Measurements from ENCODE around the gene ARHGEF28.

Gene ARHGEF28

GRCh38 chr5:73944581-73944980 is 318.6 kb downstream of the ARHGEF28 start:
- DNase-seq = no peak

DNA sequence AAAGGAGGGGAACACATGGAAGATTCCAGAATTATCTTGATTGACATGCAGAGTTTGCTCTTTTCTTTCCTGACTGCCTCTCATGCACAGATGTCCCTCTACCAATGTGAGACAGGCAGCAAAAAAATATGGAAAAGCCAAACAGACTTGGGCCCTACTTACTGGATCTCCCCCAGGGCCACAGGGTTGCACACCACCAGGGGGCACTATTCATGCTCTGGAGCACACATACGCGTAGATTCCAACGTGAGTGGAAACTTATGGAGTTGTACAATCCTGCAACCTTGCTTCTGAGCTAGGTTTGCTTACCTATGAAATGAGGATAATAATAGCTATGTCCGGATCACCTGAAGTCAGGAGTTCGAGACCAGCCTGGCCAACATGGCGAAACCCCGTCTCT is 319.5 kb downstream of the ARHGEF28 start:
- no peak for DNase-seq

GRCh38 chr5:73946278-73946677 is 320.3 kb downstream of the ARHGEF28 start:
- no peak for DNase-seq

GRCh38 chr5:73946919-73947602 is 321.1 kb downstream of the ARHGEF28 start:
- DNase-seq = peak in 2 of 3 experiments; percentile 18 to 71

DNA sequence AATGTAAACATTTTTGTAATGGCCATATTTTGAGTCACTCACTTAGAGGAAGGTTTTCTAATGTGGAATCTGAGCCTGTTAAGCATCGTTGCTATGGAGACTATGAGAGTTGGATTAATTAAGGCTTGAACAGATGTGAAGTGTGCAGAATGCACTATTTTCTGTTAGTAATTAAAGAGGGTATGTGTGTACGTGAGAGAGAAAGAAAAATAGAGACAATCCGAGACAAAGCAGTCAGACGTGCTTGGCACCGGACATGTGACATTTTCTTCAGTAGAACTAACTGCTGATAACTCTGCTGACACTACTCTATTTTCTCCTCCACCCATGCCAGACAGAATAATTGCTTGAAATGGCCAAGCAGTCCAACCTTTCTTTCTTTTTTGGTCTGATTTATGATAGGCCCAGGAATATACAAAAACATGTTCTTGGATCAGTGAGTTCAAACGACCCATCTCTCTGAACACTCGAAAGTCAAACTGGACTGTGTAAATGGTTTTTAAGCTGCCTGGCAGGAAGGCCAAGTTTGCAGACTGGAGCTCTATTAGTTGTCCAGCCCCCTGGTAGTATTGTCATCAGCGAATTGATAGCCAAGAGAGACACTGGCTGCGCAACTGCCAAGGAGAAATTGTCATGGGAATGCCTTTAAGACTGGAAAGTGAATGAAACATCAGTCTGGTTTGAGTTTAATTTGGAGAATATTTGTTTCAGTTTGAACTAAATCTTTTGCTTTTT is 322.1 kb downstream of the ARHGEF28 start:
- DNase-seq = peak in 2 of 3 experiments; percentile 27 to 78

GRCh38 chr5:73948720-73949119 is 322.7 kb downstream of the ARHGEF28 start:
- DNase-seq = no peak

DNA sequence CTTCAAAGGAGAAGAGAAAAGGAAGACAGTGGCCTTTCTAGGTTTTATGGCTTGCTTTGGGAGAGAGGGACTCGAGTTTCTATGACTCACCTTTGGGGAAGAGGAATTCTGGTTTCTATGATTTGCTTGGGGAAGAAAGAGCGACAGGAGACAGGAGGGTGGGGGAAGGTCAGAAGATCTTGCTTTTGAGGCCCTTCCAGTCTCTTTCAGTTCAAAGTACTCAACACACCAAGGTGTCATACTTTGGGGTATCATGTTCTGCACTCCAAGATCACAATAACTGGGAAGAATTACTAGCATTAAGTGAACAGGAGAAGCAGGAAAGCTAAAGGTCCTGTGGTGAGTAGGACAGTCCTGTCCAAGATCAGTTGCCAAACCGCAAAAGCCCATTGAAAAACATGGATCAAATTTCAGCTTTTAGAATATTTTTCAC is 324.5 kb downstream of the ARHGEF28 start:
- no peak for DNase-seq

DNA sequence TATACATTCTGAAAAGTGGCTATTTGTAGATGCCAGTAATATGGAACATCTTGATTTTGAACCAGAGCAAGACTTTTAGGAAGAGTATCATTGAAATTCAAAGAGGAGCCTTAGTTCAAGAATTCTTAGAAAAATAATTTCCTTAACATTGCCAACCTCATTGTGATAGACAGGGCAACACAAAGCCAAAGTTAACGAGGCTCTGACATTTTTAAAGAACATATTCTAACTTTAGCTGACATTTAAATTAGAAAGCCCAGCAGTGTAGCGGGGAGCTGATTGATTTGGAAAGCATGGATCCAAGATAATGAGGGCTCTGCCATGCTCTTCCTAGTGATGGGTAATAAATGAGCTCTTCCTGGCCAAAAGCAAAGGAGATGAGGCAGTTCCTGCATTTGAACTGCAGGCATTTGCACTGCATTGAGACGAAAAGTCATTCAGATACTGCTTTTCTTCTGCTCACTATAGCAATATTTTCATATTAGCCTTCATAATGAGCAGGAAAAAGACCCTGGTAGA is 325.0 kb downstream of the ARHGEF28 start:
- no peak for DNase-seq

- DNase-seq = no peak
Measured at GRCh38 chr5:73952872-73953271, 326.9 kb downstream of the ARHGEF28 start.

GRCh38 chr5:73954381-73954780 is 328.4 kb downstream of the ARHGEF28 start:
- no peak for DNase-seq

DNA sequence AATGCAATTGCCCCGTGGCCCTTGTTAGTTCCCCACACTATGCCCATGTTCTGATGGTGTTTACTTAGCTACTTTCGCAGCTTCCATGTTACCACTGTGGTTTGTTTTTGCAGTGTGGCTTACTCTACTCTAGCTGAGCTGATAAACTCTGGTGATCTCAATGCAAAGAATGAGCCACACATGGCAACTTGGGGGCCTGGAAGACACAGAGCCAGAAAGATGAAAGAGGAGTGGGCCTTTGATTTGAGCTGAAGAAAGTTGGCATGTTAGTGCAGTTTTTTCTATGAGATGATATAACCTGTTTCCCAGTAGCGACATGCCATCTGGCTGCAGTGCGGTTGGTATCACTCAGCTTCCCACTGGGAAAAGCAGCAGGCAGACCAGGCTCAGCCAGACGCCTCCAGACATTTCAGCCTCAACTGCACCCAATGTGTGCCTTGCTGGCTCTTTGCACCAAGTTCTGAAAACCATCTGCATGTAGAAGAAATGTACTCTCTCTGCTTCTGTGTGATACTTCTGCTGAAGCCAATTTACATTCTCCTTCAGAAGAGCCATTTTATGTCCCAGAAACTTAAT is 329.4 kb downstream of the ARHGEF28 start:
- DNase-seq = no peak

GRCh38 chr5:73957397-73958001 is 331.5 kb downstream of the ARHGEF28 start:
- no peak for DNase-seq

GRCh38 chr5:73958037-73958436 is 332.0 kb downstream of the ARHGEF28 start:
- DNase-seq = no peak

DNA sequence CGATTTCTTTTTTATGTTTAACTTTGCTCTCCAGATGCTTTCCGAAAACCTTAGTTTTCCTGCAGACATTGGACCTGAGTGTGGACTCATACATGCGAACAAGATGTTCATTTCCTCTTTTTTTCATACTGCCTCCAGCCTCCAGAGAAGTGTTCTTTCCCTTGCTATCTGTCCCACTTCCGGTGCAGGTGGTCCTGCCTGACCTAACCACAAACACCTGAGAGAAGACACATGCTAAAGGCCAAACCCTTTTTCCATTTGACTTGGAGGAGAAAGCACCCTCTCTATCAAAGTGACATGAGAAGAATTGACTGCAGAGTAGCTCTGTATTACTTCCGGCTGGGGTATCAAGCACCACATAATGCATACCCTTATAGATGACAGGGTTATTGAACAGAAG is 334.0 kb downstream of the ARHGEF28 start:
- DNase-seq = no peak

DNA sequence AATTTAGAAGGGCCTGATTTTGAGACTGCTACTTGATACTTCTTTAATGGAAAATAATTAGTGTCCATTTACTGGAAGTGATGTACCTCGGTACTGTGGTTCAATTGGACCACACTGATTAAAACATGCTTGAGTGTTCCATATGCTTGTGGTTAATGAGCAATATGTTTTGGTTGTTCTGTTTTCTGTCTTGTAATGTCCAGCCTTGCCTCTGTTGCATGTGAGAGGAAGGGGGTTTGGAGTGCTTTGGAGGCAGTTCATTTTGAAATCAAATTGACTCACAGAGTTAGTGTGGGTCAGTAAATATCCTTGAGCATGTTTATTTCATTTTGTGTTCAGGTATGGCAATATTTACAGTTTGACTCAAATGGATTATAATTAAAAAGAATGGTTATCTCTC is 334.4 kb downstream of the ARHGEF28 start:
- DNase-seq = no peak

DNA sequence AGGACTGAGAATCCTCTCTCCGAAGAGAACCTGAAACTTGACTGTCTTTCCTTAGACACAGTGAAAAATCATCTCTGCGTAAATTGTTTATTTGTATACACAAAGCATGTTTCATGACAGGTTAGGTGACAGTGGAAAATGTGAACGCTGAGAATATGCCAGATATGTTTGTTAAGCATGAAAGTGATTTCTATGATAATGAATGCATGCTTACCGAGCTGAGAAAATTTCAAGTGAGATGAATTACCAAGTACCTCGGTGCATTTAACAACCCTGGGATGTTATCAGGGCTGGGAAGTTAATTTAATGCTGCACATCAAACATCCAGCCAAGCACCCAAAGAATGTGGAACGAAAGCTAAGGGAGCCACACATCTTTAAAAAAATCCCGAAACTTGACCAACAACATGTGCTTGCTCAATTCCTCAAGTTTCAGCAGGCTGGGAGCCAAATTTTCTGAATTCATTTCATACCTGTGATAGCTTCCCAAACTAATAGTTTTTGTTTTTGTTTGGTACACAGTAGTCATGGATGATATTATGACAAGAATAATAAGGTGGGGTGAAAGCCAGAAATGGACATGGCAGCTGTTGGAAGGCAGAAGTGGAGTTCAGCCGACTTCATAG is 336.9 kb downstream of the ARHGEF28 start:
- DNase-seq = no peak

GRCh38 chr5:73964352-73964865 is 338.4 kb downstream of the ARHGEF28 start:
- no peak for DNase-seq

GRCh38 chr5:73966451-73966850 is 340.5 kb downstream of the ARHGEF28 start:
- peak in 2 of 3 experiments; percentile 31 to 75 for DNase-seq

GRCh38 chr5:73967347-73967746 is 341.4 kb downstream of the ARHGEF28 start:
- DNase-seq = no peak

- DNase-seq = no peak
Measured at GRCh38 chr5:73968246-73968645, 342.2 kb downstream of the ARHGEF28 start.

GRCh38 chr5:73968729-73969128 is 342.7 kb downstream of the ARHGEF28 start:
- no peak for DNase-seq

DNA sequence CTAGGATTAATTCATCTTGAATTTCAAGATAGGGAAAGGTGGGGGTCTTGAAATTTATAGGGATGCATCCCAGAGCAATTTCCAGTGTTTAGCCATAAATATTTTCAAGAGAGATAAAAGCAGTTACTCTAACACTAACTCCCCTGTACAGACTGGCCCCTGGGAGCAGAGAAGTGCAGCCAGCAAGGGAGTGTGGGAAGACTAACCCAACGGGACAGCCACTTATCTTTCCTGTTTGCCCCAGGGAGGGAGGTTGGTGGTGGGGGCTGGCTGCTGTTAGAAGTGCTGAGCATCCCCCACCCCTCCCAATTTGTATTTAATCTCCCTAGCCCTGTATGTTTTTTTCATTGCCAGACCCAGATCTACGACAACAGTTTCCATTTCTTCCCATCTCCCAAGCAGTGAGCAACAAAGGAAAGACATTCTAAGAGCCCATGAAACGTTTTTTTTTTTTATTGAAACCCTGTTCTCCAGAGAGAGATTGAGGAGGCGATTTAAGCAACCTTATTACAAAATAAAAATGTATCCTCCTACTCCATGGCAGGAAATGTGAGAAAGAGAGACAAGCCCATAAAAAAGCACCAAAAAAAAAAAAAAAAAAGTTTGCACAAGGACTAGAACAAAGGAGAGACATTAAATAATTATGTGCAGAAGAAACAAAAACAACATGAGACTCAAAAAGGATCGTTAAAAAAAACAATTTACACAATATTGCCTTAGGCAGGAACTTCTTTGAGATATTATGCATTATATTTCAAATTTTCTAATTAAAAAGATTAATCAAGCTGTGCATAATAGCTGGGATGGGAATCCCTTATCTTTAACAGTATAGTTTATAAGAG is 343.4 kb downstream of the ARHGEF28 start:
- DNase-seq = peak in 1 of 3 experiments; percentile 2

Measured in NCI-H1417 (cell line).